SIG-M5 treated with dmso at 0.1 percent for 504 hours (cell line): ENCODE results near the gene CERKL.
A peak's percentile ranks its signal among the peaks of the same experiment; 100 is the strongest.

Source experiments
- DNase-seq: peaks from one replicate; lab custom pipeline; 2025; ENCODE audit not compliant: unreplicated experiment; lab: John Stamatoyannopoulos, UW

The CERKL gene

DNA sequence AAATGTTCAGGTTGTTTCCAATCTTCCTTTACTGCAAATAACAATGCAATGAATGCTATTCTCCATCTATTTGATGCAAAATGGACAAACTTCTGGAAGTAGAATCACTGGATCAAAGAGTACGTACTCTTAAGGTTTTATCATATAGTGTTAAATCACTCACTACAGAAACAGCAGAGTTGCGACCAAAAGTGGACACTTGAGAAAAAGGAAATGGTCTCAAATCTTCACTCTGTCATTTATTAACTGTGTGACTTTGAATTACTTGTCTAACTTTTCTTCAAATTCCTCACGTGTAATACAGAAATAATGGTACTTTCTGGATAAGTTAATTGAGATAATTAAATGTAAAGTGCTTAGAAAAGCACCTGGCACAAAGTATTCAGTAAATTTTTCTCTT lies 78.1 kb downstream of the CERKL start:
- no peak for DNase-seq

DNA sequence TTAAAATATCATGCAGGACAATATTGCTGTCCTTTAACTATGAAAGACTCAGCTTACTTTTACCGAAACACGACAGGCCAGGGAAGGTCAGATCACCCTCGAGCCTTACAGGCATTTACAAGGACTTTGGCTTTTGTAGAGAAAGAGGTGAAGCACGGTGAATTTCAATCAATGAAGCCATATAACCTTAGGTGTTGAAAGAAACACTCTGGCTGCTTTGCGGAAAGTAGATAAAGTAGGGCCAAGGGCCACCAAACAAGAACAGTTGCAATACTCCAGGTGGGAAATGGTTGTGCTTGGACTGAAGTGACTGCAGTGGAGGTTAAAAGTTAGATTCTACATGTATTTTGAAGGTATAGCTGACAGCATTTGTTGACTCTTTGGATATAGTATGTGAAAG lies 80.5 kb downstream of the CERKL start:
- DNase-seq, result no peak

DNA sequence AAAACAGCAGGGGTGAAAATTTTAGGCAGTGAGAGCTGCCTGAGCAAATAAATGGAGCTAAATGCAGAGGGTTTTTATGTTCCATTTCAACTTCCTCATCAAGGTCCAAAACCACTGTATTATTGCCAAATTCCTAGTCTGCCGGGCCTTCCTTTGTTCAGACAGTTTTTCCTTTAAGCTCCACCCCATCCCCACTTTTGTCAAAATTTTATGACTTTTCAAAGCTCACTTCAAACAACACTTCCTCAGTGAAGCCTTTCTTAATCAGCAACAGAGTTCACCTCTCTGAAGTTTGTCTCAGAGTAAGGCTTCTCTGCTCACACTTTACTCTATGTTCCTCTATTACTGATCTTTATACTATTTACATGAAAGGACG lies 81.3 kb downstream of the CERKL start:
- DNase-seq, result peak; percentile 91

DNA sequence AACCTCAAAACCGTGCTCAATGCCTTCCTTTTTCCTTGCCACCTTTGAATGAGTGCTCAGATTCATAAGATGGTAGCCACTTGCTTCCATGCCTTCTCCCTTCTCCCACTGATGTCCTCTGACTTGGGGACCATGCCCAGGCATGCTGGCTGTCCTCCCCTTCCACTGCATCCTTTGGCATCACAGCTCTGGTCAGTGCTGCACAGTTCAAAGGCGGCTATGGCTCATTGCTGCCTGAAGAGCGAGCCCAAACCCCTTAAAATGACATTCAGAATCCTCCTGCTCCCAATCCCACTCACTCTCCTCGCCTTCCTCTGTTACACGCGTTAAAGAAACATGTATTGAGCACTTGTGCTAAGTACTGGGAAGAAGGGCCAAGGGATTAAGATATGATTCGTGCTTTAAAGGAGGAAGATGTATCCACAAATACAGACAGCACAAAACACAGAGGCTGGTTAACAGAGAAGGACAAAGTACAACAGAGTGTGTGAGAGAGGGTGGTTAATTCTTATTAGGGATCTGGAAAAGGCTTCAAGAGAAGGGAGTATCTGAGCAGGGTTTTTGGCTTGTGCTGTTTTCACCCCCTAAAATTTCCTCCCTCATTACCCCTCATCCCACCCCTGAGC lies 81.8 kb downstream of the CERKL start:
- DNase-seq, result no peak

DNA sequence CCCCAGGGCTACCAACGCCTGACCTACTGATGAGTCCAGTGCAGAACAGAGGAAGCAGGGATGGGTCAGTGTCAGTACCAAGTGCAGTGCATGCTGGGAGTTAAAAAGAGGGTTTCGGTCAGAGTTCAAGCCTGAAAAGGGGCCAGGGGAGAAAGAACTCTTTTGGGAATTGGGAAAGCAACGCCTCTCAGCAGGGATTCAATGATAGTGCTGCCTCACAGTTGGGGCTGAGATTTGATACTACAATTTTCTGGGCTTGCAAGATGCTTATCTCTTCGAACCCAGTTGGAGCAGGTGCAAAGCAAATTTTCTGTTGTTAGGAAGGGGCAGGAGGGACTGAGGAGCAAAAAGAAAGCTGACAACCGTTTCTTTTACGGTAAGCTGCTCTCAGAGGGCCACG lies 82.6 kb downstream of the CERKL start:
- DNase-seq, result no peak

DNA sequence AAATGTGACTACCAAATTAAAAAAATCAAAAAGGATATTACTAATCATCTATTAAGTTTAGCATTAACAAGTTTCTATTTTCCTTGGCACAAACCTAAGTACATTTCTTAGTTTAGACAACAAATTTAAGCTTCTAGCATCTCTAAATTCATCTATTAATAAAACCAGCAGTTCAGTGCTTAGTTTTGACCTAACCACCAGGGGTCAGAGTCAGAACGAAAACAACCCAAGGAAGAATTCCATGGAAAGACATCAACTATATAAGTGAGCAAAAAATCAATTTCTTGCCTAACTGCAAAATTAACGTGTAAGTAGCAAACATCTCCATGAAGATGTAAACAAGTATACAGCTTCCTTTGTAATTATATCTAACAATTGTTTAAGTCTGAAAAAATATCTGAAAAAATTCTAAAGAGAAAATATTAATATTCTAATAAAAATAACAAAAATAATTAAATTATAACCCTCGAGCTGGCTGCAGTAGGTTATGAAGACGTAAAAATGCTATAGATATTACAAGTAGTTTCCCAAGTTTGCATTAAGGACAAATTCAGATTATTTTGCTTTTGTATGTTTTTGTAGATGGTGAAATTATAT lies 83.7 kb downstream of the CERKL start:
- DNase-seq, result peak; percentile 41

DNA sequence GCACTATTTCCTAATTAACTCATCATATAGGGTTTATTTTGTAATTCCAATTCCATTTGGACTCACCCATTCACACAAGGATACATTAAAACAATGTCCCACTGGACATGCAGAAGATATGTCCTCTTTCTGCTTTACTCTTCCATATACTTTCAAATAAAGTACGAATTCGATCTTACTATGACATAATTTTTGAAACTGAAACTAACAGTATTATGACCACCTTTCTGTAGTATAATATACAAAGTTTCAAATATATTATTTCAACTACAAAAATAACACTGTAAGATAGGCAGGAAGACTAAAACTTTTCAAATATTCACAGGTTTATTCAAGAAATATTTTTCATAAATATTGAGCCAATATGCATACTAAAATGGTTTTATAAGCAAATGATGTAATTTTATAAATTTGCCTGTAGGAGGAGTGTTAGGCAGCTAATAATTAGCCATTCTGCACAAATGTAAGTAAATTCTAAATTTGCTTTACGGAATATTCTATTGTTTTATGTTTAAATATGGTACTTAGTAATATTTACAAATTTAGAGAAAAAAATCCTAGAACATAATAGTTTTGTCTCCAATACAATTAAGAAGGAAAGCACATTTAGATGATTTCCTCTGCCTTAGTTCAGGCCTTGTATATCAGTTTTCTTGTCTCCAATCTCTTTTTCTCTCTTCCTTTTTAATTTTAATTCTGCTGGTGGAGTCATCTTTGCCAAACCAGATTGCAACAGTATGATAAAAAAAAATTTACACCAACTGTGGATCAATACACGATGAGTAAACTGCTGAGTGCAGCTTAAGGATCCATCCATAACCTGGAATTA lies 85.9 kb downstream of the CERKL start:
- no peak for DNase-seq

DNA sequence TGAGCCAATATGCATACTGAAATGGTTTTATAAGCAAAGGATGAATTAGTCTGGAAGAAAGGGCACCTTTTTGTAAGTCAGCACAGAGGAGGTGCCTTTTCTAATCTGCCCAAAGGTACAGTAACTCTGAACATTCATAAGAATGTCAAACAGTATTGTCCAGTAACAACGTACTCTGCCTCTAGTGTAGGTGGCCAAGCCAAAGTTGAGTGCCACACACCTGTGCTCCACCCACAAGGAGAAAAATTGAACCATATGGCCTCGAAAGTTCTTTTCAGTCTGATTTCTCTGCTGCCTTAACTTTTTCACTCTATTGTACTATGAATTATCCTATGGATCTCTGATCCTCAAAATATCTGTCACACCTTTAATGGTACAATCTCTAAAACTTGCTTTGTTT lies 86.8 kb downstream of the CERKL start:
- no peak for DNase-seq

DNA sequence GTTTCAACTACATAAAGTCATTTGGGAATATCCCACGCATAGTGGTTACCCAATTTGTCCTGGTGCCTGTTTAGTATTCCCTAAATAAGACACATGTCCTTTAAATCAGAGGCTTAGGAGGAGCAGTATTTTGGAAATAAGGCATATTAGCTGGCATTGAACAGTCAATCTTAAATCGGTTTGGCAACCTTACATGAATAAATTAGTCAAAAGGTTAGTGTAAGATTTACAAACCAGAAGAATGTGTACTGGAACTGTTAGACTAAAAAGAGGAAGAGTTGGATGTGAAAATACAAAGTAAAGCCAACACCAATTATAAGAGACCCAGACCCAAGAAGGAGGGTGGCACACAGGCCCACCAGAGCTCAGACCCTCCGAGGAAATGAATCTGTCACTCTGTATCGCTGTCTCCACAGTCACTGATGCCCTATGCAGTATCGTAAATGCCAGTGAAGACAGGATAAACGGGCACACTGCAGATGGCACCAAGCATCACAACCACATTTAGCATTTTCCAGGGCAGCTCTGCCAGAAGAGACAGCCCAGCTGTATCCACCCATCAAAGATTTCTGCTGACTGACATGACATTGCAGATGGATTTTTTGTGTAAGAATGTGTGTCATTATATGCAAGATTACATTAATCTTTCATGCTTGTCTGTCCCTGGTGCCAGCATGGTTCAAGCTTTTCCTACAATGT lies 90.4 kb downstream of the CERKL start:
- no peak for DNase-seq

DNA sequence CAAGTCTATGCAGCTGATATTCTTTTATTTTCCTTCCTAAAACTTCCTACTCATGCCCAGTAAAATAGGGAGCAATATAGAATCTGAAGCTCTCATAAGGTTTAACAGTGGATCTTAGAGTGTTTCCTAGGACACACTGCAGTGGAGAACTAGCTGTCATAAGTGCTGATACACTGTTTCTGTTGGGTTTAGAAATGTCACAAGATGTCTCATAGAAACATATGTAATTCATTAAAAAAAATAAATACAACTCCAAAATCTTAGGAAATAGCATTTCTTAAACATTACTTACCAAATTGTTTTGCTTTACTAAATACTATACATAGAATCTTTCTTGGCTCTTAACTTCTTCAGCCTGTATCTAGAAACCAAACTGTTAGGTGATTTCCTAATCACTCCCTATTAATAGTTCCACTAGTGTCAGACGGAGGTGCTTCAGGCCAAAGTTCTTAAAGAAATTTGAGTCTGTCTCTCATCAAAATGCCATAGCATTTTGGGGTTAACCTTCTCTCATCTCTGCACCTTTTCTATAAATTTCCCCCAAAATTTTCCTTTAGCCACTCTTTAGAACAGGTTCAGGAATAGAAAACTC lies 93.7 kb downstream of the CERKL start:
- DNase-seq, result peak; percentile 51

DNA sequence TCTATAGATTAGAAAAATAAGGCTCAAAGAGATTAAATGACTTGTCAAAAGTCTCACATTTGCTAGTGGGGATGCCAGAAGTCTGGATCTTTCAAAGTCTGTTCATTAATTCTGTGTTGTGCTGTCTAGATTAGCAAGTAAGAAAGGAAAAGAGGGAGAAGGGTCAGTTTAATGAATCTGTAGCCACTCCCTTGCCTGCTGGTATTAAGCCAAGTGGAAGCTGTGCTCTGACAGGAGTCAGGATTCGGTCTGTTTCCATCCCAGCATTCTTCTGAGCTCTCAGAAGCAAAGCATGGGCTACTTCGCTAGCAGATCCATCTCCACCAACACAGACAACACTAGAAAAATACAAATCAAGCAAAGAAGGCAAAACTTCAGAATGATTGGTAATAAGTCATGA lies 98.5 kb downstream of the CERKL start:
- DNase-seq, result no peak

DNA sequence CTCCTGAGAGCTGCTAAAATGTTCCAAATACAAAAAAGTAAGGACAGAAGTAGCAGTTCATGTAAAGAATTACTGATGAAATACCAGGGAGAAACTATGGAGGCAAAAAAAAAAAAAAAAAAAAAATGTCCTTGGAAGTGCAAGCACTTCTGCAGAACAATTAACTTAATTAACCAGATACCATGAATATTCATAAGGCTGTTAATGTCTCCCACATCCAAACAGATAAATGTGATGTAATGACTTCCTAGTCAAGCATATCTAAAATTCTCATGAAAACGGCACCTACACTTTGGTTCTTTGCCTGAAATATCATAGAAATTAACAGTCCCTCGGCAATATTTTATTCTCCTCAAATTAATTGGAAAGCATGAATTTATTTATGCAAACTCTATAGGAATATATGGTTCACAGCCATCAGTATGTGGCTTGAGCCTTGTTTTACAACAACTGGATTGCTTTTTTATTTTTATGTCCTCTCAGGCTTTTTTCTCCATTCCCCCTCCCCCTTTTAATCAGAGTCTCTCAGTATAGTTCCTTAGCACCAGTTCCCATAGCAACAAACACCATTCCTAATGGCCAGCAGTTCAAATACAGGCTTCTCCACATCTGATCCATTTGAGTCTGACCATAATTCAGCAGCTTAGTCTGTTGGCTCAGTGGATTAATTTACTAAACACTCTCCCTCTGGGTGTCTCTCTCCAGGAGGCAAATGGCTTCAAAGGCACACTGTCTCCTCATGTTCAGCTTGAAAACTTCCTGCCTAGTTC lies 102.7 kb downstream of the CERKL start:
- DNase-seq, result no peak

DNA sequence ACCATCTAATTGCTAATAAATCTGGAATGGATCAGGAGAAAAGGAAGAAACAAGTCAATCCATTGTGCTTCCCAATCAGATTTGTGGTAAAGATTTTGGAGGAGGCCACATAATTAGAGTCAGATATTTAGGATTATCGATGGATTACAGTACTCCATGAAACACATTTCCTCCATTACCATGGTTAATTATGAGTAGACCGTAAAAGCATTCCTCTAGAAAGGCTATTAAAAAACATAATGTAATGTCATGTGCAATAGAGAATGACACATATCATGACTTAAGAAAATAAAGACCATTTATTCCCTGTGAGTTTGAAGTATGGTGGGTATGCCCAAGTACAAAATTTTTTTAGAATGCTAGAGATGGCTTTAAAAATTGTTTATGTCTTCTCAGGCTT lies 103.7 kb downstream of the CERKL start:
- no peak for DNase-seq

DNA sequence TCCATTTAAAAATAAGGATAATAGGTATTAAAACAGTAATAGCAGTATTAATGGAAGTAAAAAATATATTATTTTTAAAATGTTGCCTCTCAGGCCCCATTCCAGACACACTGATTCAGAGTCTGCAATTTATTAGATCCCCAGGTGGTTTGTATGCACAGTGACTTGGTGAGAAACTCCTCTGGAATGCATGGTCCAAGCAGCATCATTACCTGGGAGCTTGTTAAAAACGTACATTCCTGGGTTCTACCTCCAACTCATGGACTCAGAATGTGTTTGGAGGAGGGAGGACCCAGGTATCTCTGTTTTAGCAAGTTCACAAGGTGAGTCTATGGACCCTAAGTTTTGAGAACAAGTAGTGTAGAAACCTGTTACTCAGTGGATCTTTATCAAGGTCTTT lies 104.1 kb downstream of the CERKL start:
- DNase-seq, result no peak

DNA sequence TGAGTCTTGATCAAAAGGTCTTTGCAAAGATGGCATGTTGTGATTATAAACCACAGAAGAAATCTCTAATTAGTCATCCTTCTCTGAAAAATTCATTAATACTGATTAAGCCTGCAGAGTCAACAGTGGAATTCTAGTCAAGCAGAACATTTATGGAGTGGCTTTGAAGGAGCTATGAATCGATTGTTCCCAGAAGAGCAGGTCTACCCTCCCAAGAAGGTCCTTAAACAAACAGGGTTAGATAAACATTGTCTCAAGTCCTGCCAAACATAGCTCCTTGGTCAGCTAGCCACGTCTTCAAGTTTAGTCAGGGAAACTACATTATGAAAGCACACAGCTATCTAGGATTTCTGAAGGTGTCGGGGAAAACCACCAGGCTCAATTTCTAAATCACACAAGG lies 110.8 kb downstream of the CERKL start:
- no peak for DNase-seq

DNA sequence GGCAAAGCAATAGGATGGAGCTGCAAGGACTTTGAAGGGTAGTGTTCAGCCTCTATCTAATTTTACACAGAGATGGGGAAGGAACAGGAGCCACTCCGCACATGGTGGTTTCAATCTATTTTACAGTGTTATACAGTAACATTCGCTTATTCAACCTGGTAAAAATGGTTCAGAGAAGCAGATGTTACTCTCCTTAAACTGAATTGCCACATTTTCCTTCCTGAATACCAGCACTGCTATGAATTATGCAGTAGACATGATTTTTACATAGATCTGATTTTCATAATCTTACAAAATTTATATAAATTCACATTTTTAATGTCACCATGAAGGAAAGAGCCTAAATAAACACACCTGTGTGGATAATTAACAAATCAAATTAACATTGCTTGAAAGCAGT lies 114.7 kb downstream of the CERKL start:
- no peak for DNase-seq

DNA sequence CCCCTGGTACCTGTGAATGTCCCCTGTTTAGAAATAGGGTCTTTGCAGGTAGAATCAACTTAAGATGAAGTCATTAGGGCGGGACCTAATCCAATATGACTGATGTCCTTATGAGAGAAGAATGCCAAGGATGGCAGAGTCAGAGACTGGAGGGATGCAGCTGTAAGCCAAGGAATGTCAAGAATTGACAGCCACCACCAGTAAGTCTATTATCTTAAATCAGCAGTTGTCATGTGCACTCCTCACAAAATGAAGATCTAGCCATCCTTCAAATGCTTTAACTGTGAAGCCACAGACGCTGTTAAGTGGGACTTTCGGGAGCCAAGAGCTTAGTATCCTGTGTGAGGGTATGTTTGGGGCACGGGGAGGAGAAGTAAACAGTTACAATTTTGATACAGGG lies 116.5 kb downstream of the CERKL start:
- DNase-seq, result no peak

DNA sequence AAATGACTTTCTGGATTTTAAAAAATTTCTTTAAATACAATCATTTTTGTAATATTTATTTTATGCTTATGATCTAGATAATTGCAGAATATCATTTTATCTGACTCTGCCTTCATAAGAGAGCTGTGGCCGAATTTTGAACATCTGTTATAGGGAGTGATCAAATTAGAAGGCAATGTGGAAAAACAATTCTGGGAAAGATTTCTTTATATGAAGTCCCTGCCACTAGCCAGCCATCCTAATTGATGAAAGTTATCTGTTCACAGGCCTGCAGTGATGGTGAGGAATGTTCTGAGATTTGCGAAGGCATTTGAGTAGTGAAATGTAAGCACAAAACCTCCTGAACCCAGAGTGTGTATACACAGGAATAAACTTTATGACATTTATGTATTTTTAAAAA lies 120.2 kb downstream of the CERKL start:
- no peak for DNase-seq

DNA sequence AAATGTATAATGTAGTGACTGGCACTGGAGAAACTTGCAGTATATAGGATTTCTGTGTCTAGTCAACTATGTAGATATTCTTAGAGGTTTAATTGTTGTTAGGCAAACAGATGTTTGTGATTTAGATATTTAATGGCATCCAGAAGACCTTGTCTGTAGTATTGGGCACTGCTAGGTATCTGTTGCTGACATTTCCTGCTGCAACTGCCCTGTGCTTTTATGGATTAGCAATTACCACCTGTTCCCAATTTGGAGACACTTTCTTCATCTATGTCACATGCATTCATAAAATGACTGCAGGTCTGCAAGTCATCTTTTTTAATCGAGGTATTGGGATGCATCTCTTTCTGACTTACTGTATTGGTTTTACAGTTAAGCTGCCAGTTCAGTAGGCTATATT lies 128.5 kb downstream of the CERKL start:
- DNase-seq, result no peak

DNA sequence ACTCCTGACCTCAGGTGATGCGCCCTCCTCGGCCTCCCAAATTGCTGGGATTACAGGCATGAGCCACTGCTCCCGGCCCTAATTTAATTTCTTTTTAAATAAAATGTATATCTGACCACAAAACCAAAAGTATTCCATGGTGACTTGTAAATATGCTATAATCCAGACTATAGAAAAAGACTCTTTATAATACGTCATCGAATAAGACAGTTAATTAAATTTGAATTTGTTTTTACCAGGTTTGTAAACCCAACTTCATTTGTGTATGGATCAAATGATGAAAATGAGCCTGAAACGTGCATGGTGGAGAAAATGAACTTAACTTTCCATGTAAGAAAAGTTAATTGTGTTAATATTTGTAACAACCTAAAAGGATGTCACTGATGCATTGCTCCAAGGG lies 129.8 kb downstream of the CERKL start:
- DNase-seq, result no peak

DNA sequence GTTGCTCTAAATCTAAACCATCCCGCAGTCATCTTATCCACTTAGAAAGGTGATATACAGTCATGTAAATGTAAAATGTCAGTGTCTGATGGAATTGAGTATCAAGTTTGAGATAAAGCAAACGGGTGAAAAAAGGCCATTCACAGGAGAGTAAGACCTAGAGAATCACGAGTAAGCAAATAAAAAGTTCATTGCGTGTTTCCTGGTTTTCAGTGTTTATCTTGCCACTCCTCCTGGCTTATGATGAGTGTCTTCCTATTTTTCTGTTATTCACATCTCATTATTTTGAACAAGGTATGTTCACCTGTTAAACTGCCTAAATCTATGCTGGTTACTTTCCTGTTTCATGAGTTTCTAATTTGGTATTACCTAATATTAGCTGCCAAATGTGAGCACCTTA lies 130.9 kb downstream of the CERKL start:
- no peak for DNase-seq
